Common myeloid progenitor, CD34-positive (primary cell): ENCODE results near the gene MRPL23.

Experiments
- CTCF ChIA-PET: fragments of 350-600 bp; sonication (Branson Sonifier 250); formaldehyde crosslinking; loops from one replicate; lab custom pipeline; 2021; ENCODE audit warnings: antibody characterized with exemption; lab: Charles Lee
- POLR2A ChIA-PET: fragments of 350-600 bp; sonication (Branson Sonifier 250); formaldehyde crosslinking; loops from one replicate; lab custom pipeline; 2021; ENCODE audit warnings: antibody characterized with exemption; lab: Charles Lee
- DNase-seq, 3 donors: peaks; one replicate each; pipeline versions ENCODE4 v3.0.0 to v3.0.0-alpha.2; 2013
- H3K27ac ChIP-seq, 2 experiments: 1 replicate in 1 of 2; 2 replicates in 1 of 2; pipeline ENCODE4 v1.7.0; 2013; ENCODE audit warnings: inconsistent platforms in 2 of 2, low read length in 2 of 2, mild to moderate bottlenecking in 2 of 2, low read depth in 1 of 2, moderate library complexity in 1 of 2; ENCODE audit not compliant: severe bottlenecking in 2 of 2, insufficient read depth in 1 of 2, poor library complexity in 1 of 2
- H3K27me3 ChIP-seq, 5 experiments: replicated peaks in 2 of 5; 1 replicate in 3 of 5; 2 replicates in 2 of 5; pipeline versions ENCODE4 v1.6.1 to v1.7.0; 2013; ENCODE audit warnings: low read length in 4 of 5, mild to moderate bottlenecking in 2 of 5, moderate library complexity in 2 of 5, inconsistent platforms in 1 of 5; ENCODE audit not compliant: insufficient read depth in 5 of 5, control insufficient read depth in 4 of 5
- H3K36me3 ChIP-seq, 4 experiments: 1 replicate in 2 of 4; 2 replicates in 2 of 4; pipeline versions ENCODE4 v1.6.1 to v1.7.0; 2013; ENCODE audit warnings: low read length in 3 of 4, control low read depth in 1 of 4, mild to moderate bottlenecking in 1 of 4; ENCODE audit not compliant: control insufficient read depth in 4 of 4, insufficient read depth in 4 of 4
- H3K4me1 ChIP-seq, 4 experiments: 1 replicate in 3 of 4; 2 replicates in 1 of 4; pipeline versions ENCODE4 v1.6.1 to v1.7.1; 2013; ENCODE audit warnings: low read length in 3 of 4, mild to moderate bottlenecking in 3 of 4, control low read depth in 1 of 4, inconsistent platforms in 1 of 4, moderate library complexity in 1 of 4; ENCODE audit not compliant: control insufficient read depth in 4 of 4, insufficient read depth in 4 of 4; ENCODE audit errors: control extremely low read depth in 1 of 4
- H3K4me3 ChIP-seq, 7 experiments: 1 replicate in 4 of 7; 2 replicates in 3 of 7; pipeline versions ENCODE4 v1.5.1 to v1.7.0; 2013; ENCODE audit warnings: mild to moderate bottlenecking in 7 of 7, low read length in 6 of 7, moderate library complexity in 6 of 7, inconsistent platforms in 2 of 7, low read depth in 2 of 7, control low read depth in 1 of 7; ENCODE audit not compliant: insufficient read depth in 4 of 7, control insufficient read depth in 1 of 7; ENCODE audit errors: extremely low read depth in 1 of 7
- H3K9me3 ChIP-seq, 5 experiments: 1 replicate in 4 of 5; 2 replicates in 1 of 5; pipeline versions ENCODE4 v1.6.1 to v1.7.1; 2013; ENCODE audit warnings: low read length in 4 of 5, mild to moderate bottlenecking in 2 of 5, inconsistent platforms in 1 of 5, low read depth in 1 of 5, moderate library complexity in 1 of 5; ENCODE audit not compliant: control insufficient read depth in 4 of 5, insufficient read depth in 2 of 5; ENCODE audit errors: control extremely low read depth in 1 of 5
- WGBS: methylation state at CpG from one replicate; pipeline ENCODE4 v1.1.5; 2013; ENCODE audit not compliant: insufficient coverage; 5-methylcytosine and 5-hydroxymethylcytosine counted together

Gene MRPL23

GRCh38 chr11:1921574-1922141 lies 25.5 kb upstream of the MRPL23 start:
- DNase-seq = no peak
- no peak overlapping the region for H3K4me3 ChIP-seq
- POLR2A ChIA-PET = interaction anchor here (0.7 to 1.5 kb wide), 2 partner anchors 31 to 32 kb away, joined by 3 to 7 read pairs; no protein-coding TSS in a partner anchor
- H3K9me3 ChIP-seq = no peaks in the 10 kb centered on the region
- peaks cover 0 to 38% (median 26%) of the 10 kb centered on the region in 4 experiments for H3K4me1 ChIP-seq
- no peak overlapping the region for H3K27ac ChIP-seq
- H3K27me3 ChIP-seq = no peaks in the 10 kb centered on the region
- H3K36me3 ChIP-seq = no peaks in the 10 kb centered on the region
- 97% methylated on average over 16 of the region's 18 CpGs for WGBS
- CTCF ChIA-PET = interaction anchor here (0.8 to 3.1 kb wide), 15 partner anchors 10 to 114 kb away, joined by 3 to 23 read pairs (median 4); partner anchors contain the start of gene PRR33

- Histone ChIP-seq H3K4me1 (peaks cover 0 to 39% (median 27%) of the 10 kb centered on the region in 4 experiments), H3K27me3 (no peaks in the 10 kb centered on the region), H3K4me3 (no peak overlapping the region), H3K36me3 (no peaks in the 10 kb centered on the region), H3K27ac (no peak overlapping the region), H3K9me3 (no peaks in the 10 kb centered on the region)
- DNase-seq = peak in 2 of 3 donors; percentile 38 to 56
- CTCF ChIA-PET = interaction anchor here (0.8 to 3.1 kb wide), 10 partner anchors 17 to 114 kb away, joined by 3 to 23 read pairs (median 5); partner anchors contain the start of gene PRR33
- WGBS = 97% methylated on average over 4 of the region's 14 CpGs
- POLR2A ChIA-PET = interaction anchor here (1.5 kb wide), 1 partner anchor 31 kb away, joined by 7 read pairs; no protein-coding TSS in a partner anchor
Measured at GRCh38 chr11:1922481-1923081, 24.6 kb upstream of the MRPL23 start.

- CTCF ChIA-PET = interaction anchor here (0.8 to 3.1 kb wide), 5 partner anchors 28 to 113 kb away, joined by 3 to 23 read pairs (median 3); partner anchors contain the start of gene PRR33
- no peaks in the 10 kb centered on the region for H3K9me3 ChIP-seq
- H3K36me3 ChIP-seq = no peaks in the 10 kb centered on the region
- H3K4me3 ChIP-seq = no peak overlapping the region
- 93% methylated on average over 16 of the region's 22 CpGs for WGBS
- H3K4me1 ChIP-seq = peaks cover 0 to 39% (median 25%) of the 10 kb centered on the region in 4 experiments
- POLR2A ChIA-PET = interaction anchor here (1.5 kb wide), 1 partner anchor 32 kb away, joined by 7 read pairs; no protein-coding TSS in a partner anchor
- no peak for DNase-seq
- H3K27me3 ChIP-seq = no peaks in the 10 kb centered on the region
- H3K27ac ChIP-seq = no peak overlapping the region
Measured at GRCh38 chr11:1923201-1923956, 23.8 kb upstream of the MRPL23 start.

GRCh38 chr11:1924181-1924580 lies 23.0 kb upstream of the MRPL23 start:
- H3K36me3 ChIP-seq = no peaks in the 10 kb centered on the region
- POLR2A ChIA-PET = no interaction called here
- DNase-seq = no peak
- no peaks in the 10 kb centered on the region for H3K9me3 ChIP-seq
- 97% methylated on average over 11 of the region's 17 CpGs for WGBS
- peaks cover 0 to 43% (median 23%) of the 10 kb centered on the region in 4 experiments for H3K4me1 ChIP-seq
- H3K27ac ChIP-seq = no peak overlapping the region
- no peaks in the 10 kb centered on the region for H3K27me3 ChIP-seq
- no peak overlapping the region for H3K4me3 ChIP-seq
- CTCF ChIA-PET = no interaction called here

DNA sequence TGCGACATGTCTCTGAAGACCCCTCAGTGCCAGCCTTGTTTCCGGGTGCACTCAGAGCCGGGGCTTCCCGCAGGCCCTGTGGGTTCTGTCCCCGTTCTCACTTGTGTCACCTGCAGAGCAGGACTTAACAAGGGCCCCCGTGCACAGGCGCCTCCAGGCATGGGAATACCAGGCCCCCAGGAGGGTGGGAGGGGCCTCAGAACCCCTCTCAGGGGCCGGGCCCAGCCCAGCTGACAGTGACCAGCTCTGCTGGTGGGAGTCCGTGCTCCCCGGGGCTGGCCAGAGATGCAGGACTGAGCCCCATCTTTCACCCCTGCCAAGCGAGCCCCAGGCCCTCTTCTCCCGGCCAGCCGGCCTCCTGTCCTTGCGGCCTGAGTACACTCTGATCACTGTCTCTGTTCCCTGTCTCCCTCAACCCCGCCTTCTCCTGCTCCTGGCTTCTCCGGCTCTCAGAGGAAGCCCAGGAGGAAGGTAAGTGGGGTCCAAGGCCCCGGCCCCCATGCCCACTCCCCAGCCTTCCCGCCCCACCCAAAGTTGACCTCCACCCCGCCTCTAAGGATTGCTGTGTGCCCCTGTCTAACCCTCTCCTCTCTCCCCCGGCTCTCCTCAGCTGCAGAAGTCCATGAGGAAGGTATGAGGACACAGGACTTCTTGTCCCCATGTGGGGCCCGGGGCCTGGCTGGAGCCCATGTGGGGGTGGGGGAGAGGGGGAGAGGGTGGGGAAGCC lies 22.3 kb upstream of the MRPL23 start:
- WGBS = 87% methylated on average over 10 of the region's 21 CpGs
- Histone ChIP-seq H3K4me1 (peaks cover 0 to 48% (median 26%) of the 10 kb centered on the region in 4 experiments), H3K9me3 (no peaks in the 10 kb centered on the region), H3K27me3 (no peaks in the 10 kb centered on the region), H3K27ac (no peak overlapping the region), H3K36me3 (no peaks in the 10 kb centered on the region), H3K4me3 (no peak overlapping the region)
- ChIA-PET POLR2A (no interaction called here), CTCF (no interaction called here)
- DNase-seq = no peak

DNA sequence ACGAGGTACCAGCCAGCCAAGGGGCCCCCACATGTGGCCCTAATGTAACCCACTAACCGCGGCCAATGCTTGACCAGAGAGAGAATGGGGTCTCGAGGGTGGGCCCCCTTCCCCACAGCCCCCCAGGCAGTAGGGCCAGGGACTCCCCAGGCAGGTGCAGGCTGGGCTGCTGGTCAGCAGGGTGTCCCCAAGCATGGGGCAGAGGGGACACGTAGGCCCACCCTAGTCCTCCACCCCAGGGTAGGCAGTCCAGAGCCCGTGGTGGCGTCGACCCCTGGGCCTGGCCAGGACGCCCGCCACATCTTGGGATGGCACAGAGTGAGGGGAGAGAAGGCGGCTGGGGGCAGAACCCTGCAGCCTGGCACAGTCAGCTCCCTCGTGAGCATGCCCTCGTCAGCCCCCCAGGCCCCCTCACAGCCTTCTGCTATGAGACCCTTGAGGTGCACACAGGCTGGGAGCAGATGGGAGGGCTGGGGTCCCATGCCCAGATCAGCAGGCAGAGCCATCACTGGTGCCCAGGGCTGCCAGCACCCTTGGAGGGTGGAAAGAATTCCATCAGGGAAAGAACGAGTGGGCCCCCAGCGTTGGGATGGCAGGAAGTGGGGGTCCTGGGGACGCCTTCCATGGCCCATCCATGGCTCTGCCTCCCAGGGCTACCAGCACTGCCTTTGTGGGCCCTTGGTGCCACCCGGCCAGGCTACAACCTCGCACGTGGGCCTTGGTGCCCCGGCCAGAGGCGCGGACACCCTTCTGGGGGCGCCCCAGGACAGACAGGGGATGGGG lies 21.6 kb upstream of the MRPL23 start:
- Histone ChIP-seq H3K9me3 (no peaks in the 10 kb centered on the region), H3K4me3 (no peak overlapping the region), H3K36me3 (no peaks in the 10 kb centered on the region), H3K4me1 (peaks cover 0 to 56% (median 30%) of the 10 kb centered on the region in 4 experiments), H3K27ac (no peak overlapping the region), H3K27me3 (no peaks in the 10 kb centered on the region)
- ChIA-PET POLR2A (no interaction called here), CTCF (no interaction called here)
- no peak for DNase-seq
- WGBS = 98% methylated on average over 19 of the region's 23 CpGs
